Ascending aorta (tissue), 2 donors: ENCODE results near the gene POU5F1. TPM values are rescaled to one million over a fixed set of nuclear protein-coding genes. Genes with fewer than 3 reads are reported as not detected.

Experiments used
- DNase-seq, 2 donors: peaks; one replicate each; pipeline ENCODE4 v3.0.0-alpha.2; 2019; ENCODE audit warnings: low spot score in 2 of 2
- H3K27ac ChIP-seq, 2 donors: fragments of 200-600 bp; sonication (generic); one replicate each; pipeline ENCODE4 v1.5.1; 2016 to 2017; ENCODE audit warnings: mild to moderate bottlenecking in 1 of 2
- H3K27me3 ChIP-seq: fragments of 200-600 bp; sonication (generic); one replicate; pipeline ENCODE4 v1.5.1; 2017
- H3K36me3 ChIP-seq, 2 donors: fragments of 200-600 bp; sonication (generic); one replicate each; pipeline ENCODE4 v1.5.1; 2016
- H3K4me1 ChIP-seq, 2 donors: fragments of 200-600 bp; sonication (generic); one replicate each; pipeline ENCODE4 v1.5.1; 2016 to 2017; ENCODE audit warnings: mild to moderate bottlenecking in 1 of 2
- H3K4me3 ChIP-seq, 2 donors: fragments of 200-600 bp; sonication (generic); one replicate each; pipeline ENCODE4 v1.5.1; 2016 to 2017; ENCODE audit warnings: mild to moderate bottlenecking in 1 of 2
- H3K9me3 ChIP-seq, 2 donors: fragments of 200-600 bp; sonication (generic); one replicate each; pipeline ENCODE4 v1.5.1; 2016
- intact Hi-C: fragments of 100-400 bp; cut with DNase I; formaldehyde crosslinking; loops from one replicate; pipeline ENCODE4 v1.15.1; 2023
- total RNA-seq: library from RNA; depleted of rRNA; stranded (reverse); fragments of >200 nt; gene quantifications from one replicate; pipeline ENCODE4 v1.1.0, GENCODE V29; 2016
- TF ChIP-seq, protein P1 (sequence below), 3 experiments: fragments of 200-600 bp in 2 of 3; fragments of 450-650 bp in 1 of 3; sonication (generic) in 2 of 3; IDR thresholded peaks; one replicate each; pipeline ENCODE4 v1.5.1; 2016 to 2019; ENCODE audit warnings: antibody characterized with exemption in 3 of 3, mild to moderate bottlenecking in 1 of 3, moderate library complexity in 1 of 3

POU5F1 gene
- total RNA-seq, 1 donor from 2014 or later, result not detected

GRCh38 chr6:31162463-31163165 lies 7.9 kb downstream of the POU5F1 start:
- intact Hi-C loops, result no loop called here
- H3K27me3 ChIP-seq, result no peaks in the 10 kb centered on the region
- H3K9me3 ChIP-seq, result no peaks in the 10 kb centered on the region
- H3K4me3 ChIP-seq, result no peak overlapping the region
- no peaks in the 10 kb centered on the region for H3K36me3 ChIP-seq
- TF ChIP-seq, protein P1, sequence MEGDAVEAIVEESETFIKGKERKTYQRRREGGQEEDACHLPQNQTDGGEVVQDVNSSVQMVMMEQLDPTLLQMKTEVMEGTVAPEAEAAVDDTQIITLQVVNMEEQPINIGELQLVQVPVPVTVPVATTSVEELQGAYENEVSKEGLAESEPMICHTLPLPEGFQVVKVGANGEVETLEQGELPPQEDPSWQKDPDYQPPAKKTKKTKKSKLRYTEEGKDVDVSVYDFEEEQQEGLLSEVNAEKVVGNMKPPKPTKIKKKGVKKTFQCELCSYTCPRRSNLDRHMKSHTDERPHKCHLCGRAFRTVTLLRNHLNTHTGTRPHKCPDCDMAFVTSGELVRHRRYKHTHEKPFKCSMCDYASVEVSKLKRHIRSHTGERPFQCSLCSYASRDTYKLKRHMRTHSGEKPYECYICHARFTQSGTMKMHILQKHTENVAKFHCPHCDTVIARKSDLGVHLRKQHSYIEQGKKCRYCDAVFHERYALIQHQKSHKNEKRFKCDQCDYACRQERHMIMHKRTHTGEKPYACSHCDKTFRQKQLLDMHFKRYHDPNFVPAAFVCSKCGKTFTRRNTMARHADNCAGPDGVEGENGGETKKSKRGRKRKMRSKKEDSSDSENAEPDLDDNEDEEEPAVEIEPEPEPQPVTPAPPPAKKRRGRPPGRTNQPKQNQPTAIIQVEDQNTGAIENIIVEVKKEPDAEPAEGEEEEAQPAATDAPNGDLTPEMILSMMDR (IDR thresholded peaks at IDR 0.05), result no peak
- no peak overlapping the region for H3K27ac ChIP-seq
- DNase-seq, result no peak
- H3K4me1 ChIP-seq, result peaks cover 0 to 11% of the 10 kb centered on the region in 2 donors

GRCh38 chr6:31161216-31162126 lies 9.0 kb downstream of the POU5F1 start:
- H3K27ac ChIP-seq, result no peak overlapping the region
- TF ChIP-seq, protein P1 (IDR thresholded peaks at IDR 0.05), result no peak
- intact Hi-C loops, result no loop called here

DNA sequence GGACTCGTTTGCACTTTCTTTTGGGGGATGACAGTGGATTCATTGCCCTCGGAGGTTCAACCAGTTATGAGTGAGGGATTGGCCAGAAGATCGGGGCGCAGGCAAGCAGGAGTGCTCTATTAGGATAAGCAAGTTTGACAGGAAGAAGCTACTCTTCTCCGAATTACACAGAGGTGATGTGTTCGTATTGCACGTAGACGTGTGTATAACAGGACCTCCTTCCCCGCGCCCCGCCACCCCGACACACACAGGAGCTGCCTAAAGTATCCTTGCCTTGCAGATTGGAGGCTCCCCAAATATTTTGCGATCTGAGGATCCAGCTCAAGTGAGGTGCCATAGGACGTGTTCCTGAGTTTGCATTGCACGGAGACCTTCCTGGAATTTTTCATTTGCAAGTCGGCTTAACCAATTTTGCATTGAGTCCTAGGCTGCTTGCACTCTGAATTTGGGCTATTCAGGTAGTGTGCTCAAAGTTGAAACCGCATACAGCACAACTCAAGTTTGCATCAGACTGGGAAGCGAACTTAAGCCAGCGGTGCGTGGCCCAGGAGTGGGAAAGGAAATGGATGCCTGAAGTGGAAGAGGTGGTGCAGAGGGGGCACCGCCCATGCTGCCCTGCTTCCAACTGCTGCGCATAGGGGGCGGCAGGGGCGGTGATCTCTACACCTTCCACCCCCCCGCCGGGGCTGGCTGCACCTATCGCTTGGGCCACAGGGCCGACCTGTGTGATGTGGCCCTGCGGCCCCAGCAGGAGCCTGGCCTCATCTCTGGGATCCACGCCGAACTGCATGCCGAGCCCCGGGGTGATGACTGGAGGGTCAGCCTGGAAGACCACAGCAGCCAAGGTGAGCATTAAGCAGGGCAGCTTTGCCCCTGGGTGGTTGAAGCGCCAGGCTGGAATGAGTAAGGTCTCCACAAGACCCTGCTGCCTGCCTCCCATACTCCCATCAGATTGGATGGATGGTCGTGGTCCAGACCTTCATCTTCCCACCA lies 11.3 kb downstream of the POU5F1 start:
- Histone ChIP-seq H3K36me3 (peaks cover 0 to 5% of the 10 kb centered on the region in 2 donors), H3K27me3 (no peaks in the 10 kb centered on the region), H3K9me3 (no peaks in the 10 kb centered on the region), H3K27ac (peak overlapping the region in 1 of 2 donors; percentile 17), H3K4me1 (peaks cover 0 to 17% of the 10 kb centered on the region in 2 donors), H3K4me3 (peak overlapping the region; percentile 70 to 86)
- DNase-seq, result no peak
- TF ChIP-seq, protein P1 (IDR thresholded peaks at IDR 0.05), result no peak
- intact Hi-C loops, result loop anchor here (1.0 kb wide), 3 partner anchors 22 to 113 kb away; partner anchors contain the start of gene HLA-C

More at GRCh38 chr6:31161216-31162126, 9.0 kb downstream of the POU5F1 start:
- Histone ChIP-seq H3K27me3 (no peaks in the 10 kb centered on the region), H3K36me3 (no peaks in the 10 kb centered on the region), H3K4me3 (no peak overlapping the region), H3K9me3 (no peaks in the 10 kb centered on the region), H3K4me1 (peaks cover 0 to 17% of the 10 kb centered on the region in 2 donors)
- no peak for DNase-seq

GRCh38 chr6:31158140-31158862 lies 12.2 kb downstream of the POU5F1 start, which contains the start of gene TCF19:
TCF19 (plus strand) TSS chr6:31158589; CDS start chr6:31159470, 881 bp downstream.
- TF ChIP-seq, protein P1 (IDR thresholded peaks at IDR 0.05), result no peak
- Histone ChIP-seq H3K4me3 (peak within 1 kb of the TSS; percentile 70 to 86), H3K27ac (peak within 1 kb of the TSS; percentile 53 to 70), H3K36me3 (peaks cover 0 to 5% of the 10 kb centered on the region in 2 donors), H3K9me3 (no peaks in the 10 kb centered on the region), H3K4me1 (peaks cover 0 to 17% of the 10 kb centered on the region in 2 donors), H3K27me3 (no peaks in the 10 kb centered on the region)
- intact Hi-C loops, result loop anchor here (1.0 kb wide), 3 partner anchors 21 to 114 kb away; partner anchors contain the start of gene HLA-C
- DNase-seq, result peak; percentile 96 to 100
